ENCODE data around the gene LMAN1L. TPM values are rescaled to one million over a fixed set of nuclear protein-coding genes. Genes with fewer than 3 reads are reported as not detected.

The LMAN1L gene
- total and polyA plus RNA-seq, 2 of the 4 experiments (the other 2 are of a cell fraction) = not detected

- H4K20me1 ChIP-seq (ENCODE audit: insufficient read depth, low read length) = peaks cover 89% of the 10 kb centered on the region
- no peak overlapping the region for H4K5ac ChIP-seq (ENCODE audit: low read depth, low read length)
- H2BK20ac ChIP-seq (ENCODE audit: low read depth, low read length) = no peak overlapping the region
- no peak for ATAC-seq (ENCODE audit: low read depth)
- H3K4me2 ChIP-seq (ENCODE audit: low read depth, low read length) = no peak overlapping the region
- intact Hi-C loops (cut with micrococcal nuclease) (no loop called here), dilution Hi-C loops (cut with HindIII; ENCODE audit: low sequenced_read_pairs, unreplicated experiment) (no loop called here), in situ Hi-C loops (cut with MboI; ENCODE audit: low sequenced_read_pairs) (no loop called here)
- no peak overlapping the region for H2BK5ac ChIP-seq (ENCODE audit: low read depth, low read length, poor library complexity, severe bottlenecking)
- CTCF ChIA-PET = interaction anchor here (0.7 kb wide), 1 partner anchor 289 kb away, joined by 3 read pairs; no protein-coding TSS in a partner anchor
- peak overlapping the region; percentile 41; the same call in 1 of the 2 replicates for H3K23ac ChIP-seq (ENCODE audit: low read depth, low read length)
- H3K9ac ChIP-seq (ENCODE audit: low read depth, low read length) = no peak overlapping the region
- no TSS peak for BruUV-seq (replicated peaks)
- no peak overlapping the region for H2BK15ac ChIP-seq (ENCODE audit: low read depth, low read length)
- H4K91ac ChIP-seq (ENCODE audit: insufficient read depth, low read depth, low read length) = no peak overlapping the region
- H3K27me3 ChIP-seq (ENCODE audit: control insufficient read depth, insufficient read depth, low read length) = no peaks in the 10 kb centered on the region
- TF ChIP-seq, protein P1, sequence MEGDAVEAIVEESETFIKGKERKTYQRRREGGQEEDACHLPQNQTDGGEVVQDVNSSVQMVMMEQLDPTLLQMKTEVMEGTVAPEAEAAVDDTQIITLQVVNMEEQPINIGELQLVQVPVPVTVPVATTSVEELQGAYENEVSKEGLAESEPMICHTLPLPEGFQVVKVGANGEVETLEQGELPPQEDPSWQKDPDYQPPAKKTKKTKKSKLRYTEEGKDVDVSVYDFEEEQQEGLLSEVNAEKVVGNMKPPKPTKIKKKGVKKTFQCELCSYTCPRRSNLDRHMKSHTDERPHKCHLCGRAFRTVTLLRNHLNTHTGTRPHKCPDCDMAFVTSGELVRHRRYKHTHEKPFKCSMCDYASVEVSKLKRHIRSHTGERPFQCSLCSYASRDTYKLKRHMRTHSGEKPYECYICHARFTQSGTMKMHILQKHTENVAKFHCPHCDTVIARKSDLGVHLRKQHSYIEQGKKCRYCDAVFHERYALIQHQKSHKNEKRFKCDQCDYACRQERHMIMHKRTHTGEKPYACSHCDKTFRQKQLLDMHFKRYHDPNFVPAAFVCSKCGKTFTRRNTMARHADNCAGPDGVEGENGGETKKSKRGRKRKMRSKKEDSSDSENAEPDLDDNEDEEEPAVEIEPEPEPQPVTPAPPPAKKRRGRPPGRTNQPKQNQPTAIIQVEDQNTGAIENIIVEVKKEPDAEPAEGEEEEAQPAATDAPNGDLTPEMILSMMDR (conservative IDR thresholded peaks at IDR 0.05; ENCODE audit: low read depth, low read length) = no peak
- no peak for TF ChIP-seq BHLHE40 (IDR thresholded peaks at IDR 0.05; ENCODE audit: low read depth, low read length)
- TF ChIP-seq, protein P2, sequence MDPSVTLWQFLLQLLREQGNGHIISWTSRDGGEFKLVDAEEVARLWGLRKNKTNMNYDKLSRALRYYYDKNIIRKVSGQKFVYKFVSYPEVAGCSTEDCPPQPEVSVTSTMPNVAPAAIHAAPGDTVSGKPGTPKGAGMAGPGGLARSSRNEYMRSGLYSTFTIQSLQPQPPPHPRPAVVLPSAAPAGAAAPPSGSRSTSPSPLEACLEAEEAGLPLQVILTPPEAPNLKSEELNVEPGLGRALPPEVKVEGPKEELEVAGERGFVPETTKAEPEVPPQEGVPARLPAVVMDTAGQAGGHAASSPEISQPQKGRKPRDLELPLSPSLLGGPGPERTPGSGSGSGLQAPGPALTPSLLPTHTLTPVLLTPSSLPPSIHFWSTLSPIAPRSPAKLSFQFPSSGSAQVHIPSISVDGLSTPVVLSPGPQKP (IDR thresholded peaks at IDR 0.05; ENCODE audit: borderline replicate concordance, low read depth, low read length) = no peak
- no peak for TF ChIP-seq RFX5 (IDR thresholded peaks at IDR 0.05; ENCODE audit: low read depth, low read length)
- no peak for TF ChIP-seq USF2 (IDR thresholded peaks at IDR 0.05; ENCODE audit: low read depth, low read length)
- TF ChIP-seq MAFK (IDR thresholded peaks at IDR 0.05; ENCODE audit: low read depth, low read length) = no peak
- TF ChIP-seq NFE2L2 (IDR thresholded peaks at IDR 0.05; ENCODE audit: low read depth, low read length) = no peak
- no peak for TF ChIP-seq RAD21 (IDR thresholded peaks at IDR 0.05; ENCODE audit: low read length)
- TF ChIP-seq POLR2A (IDR thresholded peaks at IDR 0.05; ENCODE audit: low read depth, low read length) = no peak
- TF ChIP-seq MXI1 (IDR thresholded peaks at IDR 0.05; ENCODE audit: borderline replicate concordance, low read depth, low read length) = no peak
- no peak for TF ChIP-seq RCOR1 (IDR thresholded peaks at IDR 0.05; ENCODE audit: insufficient replicate concordance, low read length)
- TF ChIP-seq FOS (IDR thresholded peaks at IDR 0.05; ENCODE audit: low read depth, low read length) = no peak
- TF ChIP-seq MAZ (IDR thresholded peaks at IDR 0.05; ENCODE audit: borderline replicate concordance, low read depth, low read length) = no peak
- TF ChIP-seq SMC3 (IDR thresholded peaks at IDR 0.05; ENCODE audit: low read depth, low read length) = no peak
- no peak overlapping the region for H3K27ac ChIP-seq (ENCODE audit: insufficient read depth, low read length)
- no peak overlapping the region for H2AK9ac ChIP-seq (replicated peaks; ENCODE audit: low read depth, low read length, poor library complexity)
- H2AFZ ChIP-seq (replicated peaks; ENCODE audit: low read length, poor library complexity) = no peak overlapping the region
- H3K56ac ChIP-seq (ENCODE audit: extremely low read depth, insufficient read depth, low read length) = no peak overlapping the region
- H3K18ac ChIP-seq (ENCODE audit: low read depth, low read length) = no peak overlapping the region
- peaks cover 2% of the 10 kb centered on the region; the same call in 1 of the 2 replicates for H3K36me3 ChIP-seq (ENCODE audit: control insufficient read depth, insufficient read depth, low read length)
- no peak overlapping the region for H3K14ac ChIP-seq (replicated peaks; ENCODE audit: low read depth, low read length)
- no peaks in the 10 kb centered on the region for H3K9me3 ChIP-seq (ENCODE audit: control insufficient read depth, insufficient read depth, low read length)
- no peak overlapping the region for H3K4me3 ChIP-seq (ENCODE audit: insufficient read depth, low read depth, low read length)
- no peak overlapping the region for H2BK120ac ChIP-seq (ENCODE audit: low read depth, low read length)
- no peak for DNase-seq
- H3K79me1 ChIP-seq (ENCODE audit: low read depth in 1 of 2, low read length in 2 of 2) = peaks cover 19 to 89% of the 10 kb centered on the region in 2 experiments
- 84% methylated on average over 7 of the region's 14 CpGs; no CpG with 5 or more reads in 1 of the 2 experiments for WGBS, 2 experiments (ENCODE audit: extremely low coverage in 2 of 2, insufficient read length in 1 of 2)
- no peak overlapping the region; a peak in 1 of 4 replicates for H4K8ac ChIP-seq (ENCODE audit: low read depth in 2 of 2, low read length in 2 of 2)
- no peak overlapping the region for H3K4ac ChIP-seq (ENCODE audit: low read depth, low read length)
- peaks cover 45% of the 10 kb centered on the region for H3K9me1 ChIP-seq (ENCODE audit: insufficient read depth, low read length)
- POLR2A ChIA-PET (ENCODE audit: unreplicated experiment) = no interaction called here
- H2AK5ac ChIP-seq (ENCODE audit: low read depth, low read length) = no peak overlapping the region
- H3K4me1 ChIP-seq (ENCODE audit: control insufficient read depth, insufficient read depth, low read length) = peaks cover 24% of the 10 kb centered on the region
Observed at GRCh38 chr15:74789171-74789631, 23.4 kb upstream of the LMAN1L start.

Measured in IMR-90 (cell line).